Measurements from ENCODE around the gene CNIH2. TPM values are rescaled to one million over a fixed set of nuclear protein-coding genes. Genes with fewer than 3 reads are reported as not detected.

The CNIH2 gene
- total and polyA plus RNA-seq, 2 donors (not counting 1 experiment from before 2014, with no cell fraction given) = 0.92 to 2.0 TPM

DNA sequence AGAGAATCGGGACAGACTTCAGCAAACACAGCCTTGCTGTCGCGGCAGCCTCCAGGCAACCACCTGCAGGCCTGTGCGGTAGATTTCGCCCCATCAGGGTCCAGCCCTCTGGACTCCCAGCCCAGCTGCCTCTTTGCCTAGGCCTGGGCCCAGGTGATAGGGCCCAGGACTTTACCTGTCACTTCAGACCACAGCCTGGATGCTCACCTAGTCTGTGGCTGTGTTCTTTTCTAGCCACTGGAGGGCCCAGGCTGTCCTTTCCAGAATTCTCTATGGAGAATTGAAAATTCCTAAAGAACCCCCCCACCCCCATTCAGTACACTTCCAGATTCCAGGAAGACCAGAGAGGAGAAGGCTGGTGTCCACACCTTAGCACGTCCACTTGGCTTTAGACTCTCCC, 40.1 kb upstream of the CNIH2 start:
- 100% methylated on average over 5 of the region's 6 CpGs for WGBS (ENCODE audit: insufficient coverage)
- H3K4me3 ChIP-seq (ENCODE audit: control extremely low read depth in 1 of 5, extremely low read depth in 1 of 5, insufficient read depth in 1 of 5, low read depth in 2 of 5, low read length in 4 of 5) = no peak overlapping the region
- H4K20me1 ChIP-seq (ENCODE audit: control insufficient read depth, insufficient read depth, low read length, poor library complexity, severe bottlenecking) = peaks cover 40% of the 10 kb centered on the region
- Mint-ChIP-seq H3K9me3 (ENCODE audit: insufficient read depth) (no peaks in the 10 kb centered on the region), H3K27me3 (no peaks in the 10 kb centered on the region), H3K4me3 (no peak overlapping the region), H3K27ac (no peak overlapping the region), H3K4me1 (peaks cover 8% of the 10 kb centered on the region)
- H3K27me3 ChIP-seq (replicated peaks in 1 of 4; ENCODE audit: control extremely low read depth in 1 of 4, control insufficient read depth in 3 of 4, insufficient read depth in 4 of 4, low read length in 3 of 4) = no peaks in the 10 kb centered on the region
- intact Hi-C loops (cut with micrococcal nuclease) = no loop called here
- H3K27ac ChIP-seq (ENCODE audit: low read length in 2 of 2) = no peak overlapping the region
- no peak for DNase-seq
- POLR2A ChIA-PET = no interaction called here
- CTCF ChIA-PET = no interaction called here
- no peak overlapping the region for H3K9ac ChIP-seq (ENCODE audit: low read length)
- H3K4me2 ChIP-seq (replicated peaks; ENCODE audit: low read depth, low read length, poor library complexity, severe bottlenecking) = no peak overlapping the region
- H3K79me2 ChIP-seq (ENCODE audit: control insufficient read depth, insufficient read depth, low read length) = no peaks in the 10 kb centered on the region
- TF ChIP-seq, protein P1, sequence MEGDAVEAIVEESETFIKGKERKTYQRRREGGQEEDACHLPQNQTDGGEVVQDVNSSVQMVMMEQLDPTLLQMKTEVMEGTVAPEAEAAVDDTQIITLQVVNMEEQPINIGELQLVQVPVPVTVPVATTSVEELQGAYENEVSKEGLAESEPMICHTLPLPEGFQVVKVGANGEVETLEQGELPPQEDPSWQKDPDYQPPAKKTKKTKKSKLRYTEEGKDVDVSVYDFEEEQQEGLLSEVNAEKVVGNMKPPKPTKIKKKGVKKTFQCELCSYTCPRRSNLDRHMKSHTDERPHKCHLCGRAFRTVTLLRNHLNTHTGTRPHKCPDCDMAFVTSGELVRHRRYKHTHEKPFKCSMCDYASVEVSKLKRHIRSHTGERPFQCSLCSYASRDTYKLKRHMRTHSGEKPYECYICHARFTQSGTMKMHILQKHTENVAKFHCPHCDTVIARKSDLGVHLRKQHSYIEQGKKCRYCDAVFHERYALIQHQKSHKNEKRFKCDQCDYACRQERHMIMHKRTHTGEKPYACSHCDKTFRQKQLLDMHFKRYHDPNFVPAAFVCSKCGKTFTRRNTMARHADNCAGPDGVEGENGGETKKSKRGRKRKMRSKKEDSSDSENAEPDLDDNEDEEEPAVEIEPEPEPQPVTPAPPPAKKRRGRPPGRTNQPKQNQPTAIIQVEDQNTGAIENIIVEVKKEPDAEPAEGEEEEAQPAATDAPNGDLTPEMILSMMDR (IDR thresholded peaks at IDR 0.05) = no peak
- no peak for TF ChIP-seq EZH2 (IDR thresholded peaks at IDR 0.05; ENCODE audit: borderline replicate concordance, insufficient read depth, low read depth, low read length, poor library complexity, severe bottlenecking)
- H2AFZ ChIP-seq (ENCODE audit: insufficient read depth, low read depth, low read length, poor library complexity, severe bottlenecking) = no peak overlapping the region
- ATAC-seq (ENCODE audit: low read depth) = no peak
- H3K36me3 ChIP-seq (replicated peaks in 1 of 2; ENCODE audit: control extremely low read depth in 1 of 2, control insufficient read depth in 1 of 2, extremely low read depth in 1 of 2, insufficient read depth in 2 of 2, low read length in 1 of 2) = peaks cover 0 to 93% of the 10 kb centered on the region in 2 experiments
- H3K4me1 ChIP-seq (ENCODE audit: control insufficient read depth in 2 of 2, insufficient read depth in 2 of 2, low read length in 2 of 2) = peaks cover 0 to 11% of the 10 kb centered on the region in 2 donors
- H3K9me3 ChIP-seq (ENCODE audit: control extremely low read depth in 1 of 3, control insufficient read depth in 2 of 3, insufficient read depth in 1 of 3, low read length in 2 of 3) = no peaks in the 10 kb centered on the region

GRCh38 chr11:66238786-66239413, 39.1 kb upstream of the CNIH2 start:
- Histone ChIP-seq H3K4me1 (ENCODE audit: control insufficient read depth in 2 of 2, insufficient read depth in 2 of 2, low read length in 2 of 2) (peaks cover 0 to 11% of the 10 kb centered on the region in 2 donors), H4K20me1 (ENCODE audit: control insufficient read depth, insufficient read depth, low read length, poor library complexity, severe bottlenecking) (peaks cover 35% of the 10 kb centered on the region), H3K4me2 (replicated peaks; ENCODE audit: low read depth, low read length, poor library complexity, severe bottlenecking) (no peak overlapping the region), H3K27ac (ENCODE audit: low read length in 2 of 2) (no peak overlapping the region), H2AFZ (ENCODE audit: insufficient read depth, low read depth, low read length, poor library complexity, severe bottlenecking) (no peak overlapping the region), H3K36me3 (replicated peaks in 1 of 2; ENCODE audit: control extremely low read depth in 1 of 2, control insufficient read depth in 1 of 2, extremely low read depth in 1 of 2, insufficient read depth in 2 of 2, low read length in 1 of 2) (peaks cover 0 to 91% of the 10 kb centered on the region in 2 experiments), H3K4me3 (ENCODE audit: control extremely low read depth in 1 of 5, extremely low read depth in 1 of 5, insufficient read depth in 1 of 5, low read depth in 2 of 5, low read length in 4 of 5) (no peak overlapping the region), H3K27me3 (replicated peaks in 1 of 4; ENCODE audit: control extremely low read depth in 1 of 4, control insufficient read depth in 3 of 4, insufficient read depth in 4 of 4, low read length in 3 of 4) (no peaks in the 10 kb centered on the region), H3K79me2 (ENCODE audit: control insufficient read depth, insufficient read depth, low read length) (no peaks in the 10 kb centered on the region), H3K9me3 (ENCODE audit: control extremely low read depth in 1 of 3, control insufficient read depth in 2 of 3, insufficient read depth in 1 of 3, low read length in 2 of 3) (no peaks in the 10 kb centered on the region), H3K9ac (ENCODE audit: low read length) (no peak overlapping the region)
- Mint-ChIP-seq H3K4me3 (no peak overlapping the region), H3K27me3 (no peaks in the 10 kb centered on the region), H3K9me3 (ENCODE audit: insufficient read depth) (no peaks in the 10 kb centered on the region), H3K27ac (no peak overlapping the region), H3K4me1 (peaks cover 8% of the 10 kb centered on the region)
- no peak for ATAC-seq (ENCODE audit: low read depth)
- DNase-seq = no peak
- intact Hi-C loops (cut with micrococcal nuclease) = no loop called here
- 94% methylated on average over 17 of the region's 17 CpGs for WGBS (ENCODE audit: insufficient coverage)
- ChIA-PET POLR2A (no interaction called here), CTCF (interaction anchor here (1.8 kb wide), 1 partner anchor 17 kb away, joined by 4 read pairs; no protein-coding TSS in a partner anchor)
- TF ChIP-seq, protein P1 (IDR thresholded peaks at IDR 0.05) = no peak
- TF ChIP-seq EZH2 (IDR thresholded peaks at IDR 0.05; ENCODE audit: borderline replicate concordance, insufficient read depth, low read depth, low read length, poor library complexity, severe bottlenecking) = no peak
